Measurements from ENCODE around the gene AFAP1L1. TPM values are rescaled to one million over a fixed set of nuclear protein-coding genes. Genes with fewer than 3 reads are reported as not detected.

Gene AFAP1L1
- total and polyA plus RNA-seq, 5 donors, result 26.2 to 59.7 (median 40.3) TPM

GRCh38 chr5:149301049-149301743, 29.5 kb downstream of the AFAP1L1 start:
- DNase-seq (no peak), ATAC-seq (no peak)
- Histone ChIP-seq H3K4me1 (ENCODE audit: control insufficient read depth, insufficient read depth, low read length) (peaks cover 21% of the 10 kb centered on the region), H3K27ac (ENCODE audit: low read length) (peak overlapping the region; percentile 59), H3K27me3 (ENCODE audit: control insufficient read depth, insufficient read depth) (no peaks in the 10 kb centered on the region), H3K9me3 (ENCODE audit: control insufficient read depth, low read length) (no peaks in the 10 kb centered on the region), H3K4me3 (ENCODE audit: low read length) (no peak overlapping the region)
- WGBS, result 87% methylated on average over 13 of the region's 13 CpGs
- intact Hi-C loops (cut with DNase I), result no loop called here

GRCh38 chr5:149301744-149302380, 30.2 kb downstream of the AFAP1L1 start:
- H3K9me3 ChIP-seq (ENCODE audit: control insufficient read depth, low read length), result no peaks in the 10 kb centered on the region
- peaks cover 21% of the 10 kb centered on the region for H3K4me1 ChIP-seq (ENCODE audit: control insufficient read depth, insufficient read depth, low read length)
- 75% methylated on average over 8 of the region's 8 CpGs for WGBS
- no peak overlapping the region for H3K4me3 ChIP-seq (ENCODE audit: low read length)
- DNase-seq (no peak), ATAC-seq (no peak)
- no peak overlapping the region for H3K27ac ChIP-seq (ENCODE audit: low read length)
- intact Hi-C loops (cut with DNase I), result no loop called here
- no peaks in the 10 kb centered on the region for H3K27me3 ChIP-seq (ENCODE audit: control insufficient read depth, insufficient read depth)

GRCh38 chr5:149302641-149303040, 31.0 kb downstream of the AFAP1L1 start:
- peaks cover 18% of the 10 kb centered on the region for H3K4me1 ChIP-seq (ENCODE audit: control insufficient read depth, insufficient read depth, low read length)
- 83% methylated on average over 5 of the region's 5 CpGs for WGBS
- no peaks in the 10 kb centered on the region for H3K9me3 ChIP-seq (ENCODE audit: control insufficient read depth, low read length)
- H3K27me3 ChIP-seq (ENCODE audit: control insufficient read depth, insufficient read depth), result no peaks in the 10 kb centered on the region
- H3K27ac ChIP-seq (ENCODE audit: low read length), result no peak overlapping the region
- no peak overlapping the region for H3K4me3 ChIP-seq (ENCODE audit: low read length)
- DNase-seq (no peak), ATAC-seq (no peak)
- intact Hi-C loops (cut with DNase I), result no loop called here

- no peaks in the 10 kb centered on the region for H3K9me3 ChIP-seq (ENCODE audit: control insufficient read depth, low read length)
- no peaks in the 10 kb centered on the region for H3K27me3 ChIP-seq (ENCODE audit: control insufficient read depth, insufficient read depth)
- H3K4me1 ChIP-seq (ENCODE audit: control insufficient read depth, insufficient read depth, low read length), result peaks cover 16% of the 10 kb centered on the region
- intact Hi-C loops (cut with DNase I), result no loop called here
- DNase-seq (no peak), ATAC-seq (no peak)
- no peak overlapping the region for H3K4me3 ChIP-seq (ENCODE audit: low read length)
- 70% methylated on average over 4 of the region's 4 CpGs for WGBS
- no peak overlapping the region for H3K27ac ChIP-seq (ENCODE audit: low read length)
These were observed 31.6 kb downstream of the AFAP1L1 start for GRCh38 chr5:149303210-149303609.

GRCh38 chr5:149304195-149305078, 32.8 kb downstream of the AFAP1L1 start:
- intact Hi-C loops (cut with DNase I), result no loop called here
- Histone ChIP-seq H3K27me3 (ENCODE audit: control insufficient read depth, insufficient read depth) (no peaks in the 10 kb centered on the region), H3K4me1 (ENCODE audit: control insufficient read depth, insufficient read depth, low read length) (peaks cover 8% of the 10 kb centered on the region), H3K27ac (ENCODE audit: low read length) (peak overlapping the region; percentile 37), H3K4me3 (ENCODE audit: low read length) (no peak overlapping the region), H3K9me3 (ENCODE audit: control insufficient read depth, low read length) (no peaks in the 10 kb centered on the region)
- DNase-seq (no peak), ATAC-seq (peak; percentile 53 to 68)
- 61% methylated on average over 11 of the region's 11 CpGs for WGBS

- DNase-seq (no peak), ATAC-seq (no peak)
- Histone ChIP-seq H3K27ac (ENCODE audit: low read length) (no peak overlapping the region), H3K27me3 (ENCODE audit: control insufficient read depth, insufficient read depth) (no peaks in the 10 kb centered on the region), H3K4me1 (ENCODE audit: control insufficient read depth, insufficient read depth, low read length) (no peaks in the 10 kb centered on the region), H3K4me3 (ENCODE audit: low read length) (no peak overlapping the region), H3K9me3 (ENCODE audit: control insufficient read depth, low read length) (no peaks in the 10 kb centered on the region)
- WGBS, result 78% methylated on average over 6 of the region's 6 CpGs
- intact Hi-C loops (cut with DNase I), result no loop called here
These were observed 37.7 kb downstream of the AFAP1L1 start for GRCh38 chr5:149309354-149309753.

GRCh38 chr5:149310488-149310887, 38.8 kb downstream of the AFAP1L1 start:
- 80% methylated on average over 4 of the region's 4 CpGs for WGBS
- peak in 1 of 2 donors; percentile 16 for ATAC-seq
- no peaks in the 10 kb centered on the region for H3K4me1 ChIP-seq (ENCODE audit: control insufficient read depth, insufficient read depth, low read length)
- no peak for DNase-seq
- no peaks in the 10 kb centered on the region for H3K27me3 ChIP-seq (ENCODE audit: control insufficient read depth, insufficient read depth)
- no peak overlapping the region for H3K27ac ChIP-seq (ENCODE audit: low read length)
- no peak overlapping the region for H3K4me3 ChIP-seq (ENCODE audit: low read length)
- intact Hi-C loops (cut with DNase I), result no loop called here
- H3K9me3 ChIP-seq (ENCODE audit: control insufficient read depth, low read length), result no peaks in the 10 kb centered on the region

GRCh38 chr5:149310947-149311658, 39.4 kb downstream of the AFAP1L1 start:
- 56% methylated on average over 10 of the region's 10 CpGs for WGBS
- ATAC-seq (peak; percentile 69 to 93), DNase-seq (peak; percentile 77 to 87 (median 83))
- intact Hi-C loops (cut with DNase I), result no loop called here
- Histone ChIP-seq H3K27me3 (ENCODE audit: control insufficient read depth, insufficient read depth) (no peaks in the 10 kb centered on the region), H3K27ac (ENCODE audit: low read length) (no peak overlapping the region), H3K9me3 (ENCODE audit: control insufficient read depth, low read length) (no peaks in the 10 kb centered on the region), H3K4me1 (ENCODE audit: control insufficient read depth, insufficient read depth, low read length) (no peaks in the 10 kb centered on the region), H3K4me3 (ENCODE audit: low read length) (no peak overlapping the region)

GRCh38 chr5:149313151-149313841, 41.6 kb downstream of the AFAP1L1 start:
- Histone ChIP-seq H3K4me3 (ENCODE audit: low read length) (no peak overlapping the region), H3K9me3 (ENCODE audit: control insufficient read depth, low read length) (no peaks in the 10 kb centered on the region), H3K4me1 (ENCODE audit: control insufficient read depth, insufficient read depth, low read length) (no peaks in the 10 kb centered on the region), H3K27ac (ENCODE audit: low read length) (peak overlapping the region; percentile 13), H3K27me3 (ENCODE audit: control insufficient read depth, insufficient read depth) (no peaks in the 10 kb centered on the region)
- intact Hi-C loops (cut with DNase I), result no loop called here
- no peak for DNase-seq
- 75% methylated on average over 6 of the region's 6 CpGs for WGBS
- ATAC-seq, result no peak

GRCh38 chr5:149314571-149315111, 43.0 kb downstream of the AFAP1L1 start:
- H3K27me3 ChIP-seq (ENCODE audit: control insufficient read depth, insufficient read depth), result no peaks in the 10 kb centered on the region
- H3K4me3 ChIP-seq (ENCODE audit: low read length), result no peak overlapping the region
- intact Hi-C loops (cut with DNase I), result loop anchor here in 1 of 4 donors (5.0 kb wide), 1 partner anchor 53 kb away; no protein-coding TSS in a partner anchor
- no peaks in the 10 kb centered on the region for H3K4me1 ChIP-seq (ENCODE audit: control insufficient read depth, insufficient read depth, low read length)
- H3K9me3 ChIP-seq (ENCODE audit: control insufficient read depth, low read length), result no peaks in the 10 kb centered on the region
- no peak for ATAC-seq
- peak overlapping the region; percentile 14 for H3K27ac ChIP-seq (ENCODE audit: low read length)
- WGBS, result 80% methylated on average over 4 of the region's 4 CpGs
- no peak for DNase-seq

All from right cardiac atrium (tissue), 5 donors.